GM19455 (cell line): ENCODE data around the gene GPR162.

Experiments
- ATAC-seq: cut with Tn5 transposase; IDR thresholded peaks from one replicate; pipeline ENCODE4 v1.9.1; 2021; ENCODE audit not compliant: unreplicated experiment

Gene GPR162

DNA sequence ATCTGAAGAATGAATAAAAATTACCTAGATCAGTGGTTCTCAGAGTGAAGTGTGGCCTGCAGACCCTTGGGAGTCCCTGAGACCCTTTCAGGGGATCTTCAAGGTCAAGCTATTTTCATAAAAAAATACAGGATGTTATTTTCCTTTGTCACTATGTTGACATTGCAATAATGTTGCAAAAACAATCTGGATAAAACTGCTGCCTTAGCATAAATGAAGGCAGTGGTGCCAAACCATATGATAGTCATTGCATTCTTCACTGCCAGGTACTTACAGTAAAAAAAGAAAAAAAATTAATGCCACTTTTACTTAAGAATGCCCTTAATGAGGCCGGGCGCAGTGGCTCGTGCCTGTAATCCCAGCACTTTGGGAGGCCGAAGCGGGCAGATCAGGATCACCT is 34.3 kb upstream of the GPR162 start:
- no peak for ATAC-seq

DNA sequence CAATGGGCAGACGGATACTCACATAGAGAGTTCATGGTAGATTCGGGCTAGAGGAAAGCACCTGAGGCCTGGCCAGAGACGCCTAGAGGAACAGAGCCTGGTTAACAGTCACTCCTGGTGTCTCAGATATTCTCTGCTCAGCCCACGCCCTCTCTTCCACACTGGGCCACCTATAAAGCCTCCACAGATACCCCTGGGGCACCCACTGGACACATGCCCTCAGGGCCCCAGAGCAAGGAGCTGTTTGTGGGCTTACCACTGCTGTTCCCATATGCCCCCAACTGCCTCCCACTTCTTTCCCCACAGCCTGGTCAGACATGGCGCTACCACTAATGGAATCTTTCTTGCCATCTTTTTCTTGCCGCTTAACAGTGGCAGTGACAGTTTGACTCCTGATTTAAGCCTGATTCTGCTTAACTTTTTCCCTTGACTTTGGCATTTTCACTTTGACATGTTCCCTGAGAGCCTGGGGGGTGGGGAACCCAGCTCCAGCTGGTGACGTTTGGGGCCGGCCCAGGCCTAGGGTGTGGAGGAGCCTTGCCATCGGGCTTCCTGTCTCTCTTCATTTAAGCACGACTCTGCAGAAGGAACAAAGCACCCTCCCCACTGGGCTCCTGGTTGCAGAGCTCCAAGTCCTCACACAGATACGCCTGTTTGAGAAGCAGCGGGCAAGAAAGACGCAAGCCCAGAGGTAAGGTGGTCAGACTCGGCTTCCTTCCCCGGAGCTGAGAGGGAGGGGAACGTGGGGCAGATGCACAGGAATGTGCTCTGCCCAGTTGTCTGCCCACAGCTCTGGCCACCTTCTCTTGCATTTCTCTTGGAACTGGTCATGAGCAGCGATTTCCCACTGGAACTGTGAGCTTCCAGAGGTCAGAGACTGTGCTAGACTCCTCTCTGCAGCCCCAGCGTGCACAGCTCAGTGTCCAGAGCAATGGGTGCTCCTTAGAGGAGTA is 32.4 kb upstream of the GPR162 start, which contains the start of gene CD4:
TSS of gene CD4 (plus strand) at position 557 of the 953 bp plus-strand sequence. CDS start 10,611 bp downstream, outside the sequence.
- no peak for ATAC-seq

DNA sequence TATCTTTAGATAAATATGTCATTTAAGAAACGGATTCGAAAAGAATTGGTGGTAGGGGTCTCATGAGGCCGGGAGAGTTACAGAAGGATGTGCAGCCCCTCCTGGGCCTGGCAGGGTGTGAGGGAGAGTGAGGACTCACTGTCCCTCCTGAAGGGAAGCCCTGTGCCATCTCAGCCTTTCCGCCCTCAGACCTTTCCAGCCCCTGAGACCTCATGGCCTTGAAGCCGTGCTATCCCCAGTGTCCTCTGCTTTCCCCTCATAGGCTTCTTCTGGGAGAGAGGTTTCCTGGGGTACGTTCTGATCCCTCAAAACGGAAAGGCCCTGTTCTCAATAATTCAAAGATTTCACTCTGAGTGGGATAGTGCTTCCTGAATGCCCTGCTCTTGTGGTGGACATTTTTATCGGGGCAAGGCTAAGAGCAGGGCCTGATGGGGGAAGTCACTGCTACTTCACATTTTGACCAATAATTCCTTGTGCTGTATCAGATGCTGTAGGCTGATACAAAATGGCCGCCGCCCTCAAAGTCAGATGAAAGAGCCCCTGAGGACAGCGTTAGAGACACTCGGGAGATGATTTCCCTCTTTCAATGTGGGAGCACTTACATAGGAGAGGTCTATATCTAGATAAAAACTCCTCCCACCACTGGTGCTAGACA is 31.0 kb upstream of the GPR162 start:
- ATAC-seq: no peak

DNA sequence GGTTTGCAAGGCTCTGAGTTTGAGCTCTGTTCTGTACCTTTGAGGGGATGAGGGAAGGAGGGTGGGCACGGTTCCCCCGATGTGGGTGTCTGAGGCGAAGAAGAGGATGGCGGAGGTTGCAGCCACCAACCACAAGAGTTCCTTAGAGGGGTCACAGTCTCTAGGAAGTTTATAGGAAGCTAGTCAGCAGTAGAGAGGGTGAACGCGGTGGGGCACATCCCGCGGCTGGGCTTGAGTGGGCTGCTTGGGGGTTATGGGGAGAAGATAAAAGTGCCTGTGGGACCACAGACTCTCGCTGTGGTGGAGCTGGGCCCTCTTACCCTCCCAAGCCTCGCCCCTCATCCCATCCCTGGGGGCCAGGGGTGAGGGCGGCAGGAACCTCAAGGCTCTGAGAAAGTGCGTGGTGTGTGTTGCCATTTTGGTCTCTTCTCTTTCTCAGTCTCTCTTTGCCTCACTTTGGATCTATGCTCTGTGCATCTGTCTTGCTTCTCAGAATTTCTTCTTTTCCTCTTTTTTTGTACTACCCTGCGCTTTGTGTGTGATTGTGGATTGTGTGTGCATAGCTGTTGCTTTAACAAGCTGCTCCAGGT is 29.6 kb upstream of the GPR162 start:
- no peak for ATAC-seq

DNA sequence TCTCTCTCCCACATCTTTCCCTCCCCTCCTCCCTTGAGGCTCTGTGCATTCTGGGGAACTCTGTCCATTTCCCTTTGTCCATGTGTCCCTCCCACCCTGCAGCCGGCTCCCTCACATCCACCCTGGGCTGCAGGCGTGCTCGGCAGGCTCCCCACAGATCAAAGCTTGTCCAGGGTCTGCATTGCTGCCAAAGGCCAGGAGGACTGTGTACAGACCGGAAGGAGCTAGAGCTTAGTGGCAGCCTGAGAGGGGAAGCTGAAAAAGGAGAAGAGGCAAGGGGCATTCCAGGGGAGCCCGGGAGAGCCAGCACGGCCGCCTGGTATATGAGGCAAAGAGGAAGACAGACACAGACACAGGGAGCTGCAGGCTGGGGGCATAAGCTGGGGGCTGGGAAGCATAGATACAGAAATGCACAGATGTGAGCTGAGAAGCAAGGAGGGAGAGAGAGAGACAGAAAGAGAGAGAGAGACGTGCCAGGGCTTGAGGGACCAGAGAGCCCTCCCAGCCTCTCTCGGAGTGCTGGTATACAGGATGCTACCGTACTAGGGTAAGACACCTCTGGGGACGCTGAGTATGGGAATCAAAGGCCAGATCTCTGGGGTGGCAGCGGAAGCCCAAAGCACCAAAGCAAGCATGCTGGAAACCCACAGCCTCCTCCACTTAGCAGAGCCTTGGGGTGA is 29.0 kb upstream of the GPR162 start:
- ATAC-seq: no peak

DNA sequence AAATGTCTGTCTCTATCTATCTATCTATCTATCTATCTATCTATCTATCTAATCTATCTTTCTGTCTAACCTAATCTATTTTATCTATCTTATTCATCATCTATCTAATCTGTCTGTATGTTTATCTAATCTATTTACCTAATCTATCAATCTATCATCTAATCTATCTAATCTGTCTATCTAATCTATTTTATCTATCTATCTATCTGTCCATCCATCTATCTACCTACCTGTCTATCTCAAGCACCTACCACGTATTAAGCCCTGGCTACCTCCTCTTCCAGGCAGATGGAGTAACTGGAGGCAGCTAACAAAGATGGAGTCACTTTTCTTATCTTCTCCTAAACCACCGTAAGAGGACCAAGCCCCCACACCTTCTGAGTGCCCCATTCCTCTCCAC is 26.5 kb upstream of the GPR162 start:
- no peak for ATAC-seq

DNA sequence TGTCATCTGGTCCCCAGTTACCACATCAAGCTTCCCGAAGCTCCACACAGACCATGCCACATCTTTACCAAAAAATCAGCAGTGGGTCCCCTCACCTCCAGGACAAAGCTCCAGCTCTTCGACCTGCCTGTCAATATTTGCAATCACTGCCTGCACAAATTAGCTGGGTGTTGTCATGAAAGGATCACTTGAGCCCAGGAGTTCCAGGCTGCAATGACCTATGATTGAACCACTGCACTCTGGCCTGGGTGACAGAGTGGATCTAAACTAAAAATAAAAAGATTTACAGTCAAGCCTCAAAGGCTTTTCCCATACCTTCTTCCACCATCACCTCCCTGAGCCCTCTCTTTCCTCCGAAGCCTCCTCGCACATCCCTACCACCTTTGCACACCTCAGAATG is 25.0 kb upstream of the GPR162 start:
- ATAC-seq: no peak

DNA sequence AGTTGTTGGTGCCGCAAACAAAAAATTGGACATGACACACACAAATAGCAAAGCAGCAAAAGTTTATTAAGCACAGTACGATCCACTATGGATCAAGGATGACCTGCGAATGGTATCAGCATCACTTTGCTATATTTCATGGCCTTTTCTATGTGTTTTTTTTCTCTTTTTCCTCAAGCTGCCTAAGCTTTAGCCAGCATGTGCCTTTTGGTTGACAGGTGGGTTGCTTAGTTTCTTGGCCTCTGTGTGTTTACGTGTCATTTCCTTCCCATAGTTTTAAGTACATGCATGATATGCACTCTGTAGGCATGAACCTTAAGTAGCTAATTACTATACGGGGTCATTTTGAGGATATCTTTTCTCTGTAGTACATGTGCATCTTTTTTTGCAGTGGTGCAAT is 22.5 kb upstream of the GPR162 start:
- no peak for ATAC-seq

DNA sequence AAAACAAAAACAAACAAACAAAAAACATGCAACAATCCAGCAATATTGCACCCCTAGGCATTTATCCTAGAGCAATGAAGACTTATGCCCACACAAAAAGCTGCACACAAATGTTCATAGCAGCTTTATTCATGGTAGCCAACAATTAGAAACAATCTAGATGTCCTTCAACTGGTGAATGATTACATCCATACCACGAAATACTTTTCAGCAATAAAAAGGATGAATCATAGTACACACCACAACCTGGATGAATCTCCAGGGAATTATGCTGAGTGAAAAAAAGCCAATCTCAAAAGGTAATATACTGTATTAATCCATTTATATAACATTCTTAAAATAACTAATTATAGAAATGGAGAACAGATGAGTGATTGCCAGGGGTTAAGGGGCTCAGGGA is 14.5 kb upstream of the GPR162 start:
- no peak for ATAC-seq

DNA sequence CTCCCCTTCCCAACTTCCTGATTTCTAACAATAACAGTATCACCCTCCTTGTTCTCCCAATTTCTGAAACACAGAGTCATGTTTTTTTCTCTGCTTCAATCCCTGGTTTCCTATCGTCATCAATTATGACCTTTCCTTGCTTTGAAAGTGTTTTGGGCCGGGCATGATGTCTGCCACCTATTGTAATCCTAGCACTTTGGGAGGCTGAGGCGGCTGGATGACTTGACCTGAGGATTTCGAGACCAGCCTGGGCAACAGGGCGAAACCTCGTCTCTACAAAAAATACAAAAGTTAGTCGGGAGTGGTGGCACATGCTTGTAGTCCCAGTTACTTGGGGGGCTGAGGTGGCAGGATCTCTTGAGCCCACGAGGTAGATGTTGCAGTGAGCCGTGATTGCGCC is 12.6 kb upstream of the GPR162 start:
- no peak for ATAC-seq

DNA sequence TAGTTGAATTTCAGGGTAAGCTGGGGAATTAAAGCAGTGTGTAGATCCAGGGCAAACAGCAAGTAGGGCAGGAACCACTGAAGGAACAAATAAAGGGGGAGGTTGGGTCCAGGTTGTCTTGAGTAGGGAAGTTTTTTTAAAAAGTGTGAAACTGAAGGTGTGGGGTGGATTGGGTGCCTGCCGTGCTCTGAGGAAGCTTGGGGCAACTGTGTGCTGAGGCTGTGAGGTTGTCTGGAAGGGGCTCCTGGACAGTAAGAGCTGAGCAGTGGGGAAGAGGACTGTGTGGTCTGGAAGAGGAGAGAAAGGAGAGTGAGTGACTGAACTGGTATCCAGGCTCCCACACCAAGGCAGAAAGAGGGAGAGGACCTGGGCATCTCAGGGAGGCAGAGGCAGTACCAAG is 10.9 kb upstream of the GPR162 start:
- no peak for ATAC-seq

DNA sequence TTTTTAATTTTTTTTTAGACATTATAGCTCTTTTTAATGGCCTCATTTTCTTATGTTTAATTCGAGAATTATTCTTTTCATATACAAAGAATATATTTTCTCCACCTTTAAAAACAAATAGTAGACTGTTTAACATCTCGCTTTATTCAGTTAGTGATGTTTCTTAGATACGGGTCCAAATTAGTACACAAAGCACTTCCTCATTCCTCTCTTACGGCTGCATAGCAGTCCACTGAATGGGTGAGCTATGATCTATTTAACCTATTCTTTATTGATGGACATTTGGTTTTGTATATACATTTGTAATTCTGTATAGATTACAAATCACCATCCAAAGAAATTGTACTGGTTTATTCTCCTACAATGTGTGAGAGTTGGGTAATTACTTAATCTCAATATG is 8.3 kb upstream of the GPR162 start:
- no peak for ATAC-seq

DNA sequence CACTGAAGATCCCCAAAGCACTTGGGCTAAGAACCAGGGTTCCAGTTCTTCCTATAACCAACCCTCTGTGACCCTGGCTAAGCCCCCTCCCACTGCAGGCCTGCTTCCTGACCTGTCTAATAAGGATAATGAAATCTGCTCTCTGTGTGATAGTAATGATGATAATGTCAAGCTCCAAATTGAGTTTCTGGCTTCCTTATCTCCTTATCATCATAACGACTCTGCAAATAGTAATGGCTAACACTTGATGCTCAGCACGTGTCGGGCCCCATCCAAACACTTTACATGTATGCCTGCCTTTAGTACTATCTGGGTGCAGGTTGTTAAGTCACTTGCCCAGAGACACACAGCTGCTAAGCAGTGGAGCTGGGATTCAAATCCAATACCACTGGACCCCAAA is 5.0 kb upstream of the GPR162 start:
- no peak for ATAC-seq

DNA sequence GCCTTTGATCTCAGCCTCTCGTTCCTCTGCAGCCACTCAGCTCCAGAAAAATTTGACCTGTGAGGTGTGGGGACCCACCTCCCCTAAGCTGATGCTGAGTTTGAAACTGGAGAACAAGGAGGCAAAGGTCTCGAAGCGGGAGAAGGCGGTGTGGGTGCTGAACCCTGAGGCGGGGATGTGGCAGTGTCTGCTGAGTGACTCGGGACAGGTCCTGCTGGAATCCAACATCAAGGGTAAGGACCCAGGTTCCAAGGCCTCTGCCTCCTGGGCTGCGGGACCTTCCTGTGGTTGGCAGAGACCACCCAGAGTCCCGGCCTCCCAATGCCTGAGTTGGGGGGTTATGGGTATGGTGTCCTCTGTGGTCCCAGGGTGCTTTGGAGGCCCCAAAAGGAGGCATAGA is 4.5 kb upstream of the GPR162 start:
- ATAC-seq: no peak

DNA sequence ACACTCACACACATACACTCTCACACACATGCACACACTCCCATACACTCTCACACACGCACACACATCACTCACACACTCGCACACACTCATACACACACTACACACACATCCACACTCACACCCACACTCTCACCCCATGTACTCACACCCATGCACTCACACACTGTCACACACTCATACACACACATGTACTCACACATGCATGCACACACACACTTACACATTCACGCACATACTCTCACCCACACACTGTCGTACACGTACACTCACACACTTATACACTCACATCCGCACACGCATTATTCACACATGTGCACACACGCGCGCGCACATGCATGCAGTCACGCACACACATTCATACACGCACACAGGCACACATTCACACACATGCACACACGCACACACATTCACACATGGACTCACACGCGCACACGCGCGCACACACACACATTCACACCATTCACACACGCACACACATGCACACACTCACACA is 3.9 kb upstream of the GPR162 start:
- ATAC-seq: no peak

DNA sequence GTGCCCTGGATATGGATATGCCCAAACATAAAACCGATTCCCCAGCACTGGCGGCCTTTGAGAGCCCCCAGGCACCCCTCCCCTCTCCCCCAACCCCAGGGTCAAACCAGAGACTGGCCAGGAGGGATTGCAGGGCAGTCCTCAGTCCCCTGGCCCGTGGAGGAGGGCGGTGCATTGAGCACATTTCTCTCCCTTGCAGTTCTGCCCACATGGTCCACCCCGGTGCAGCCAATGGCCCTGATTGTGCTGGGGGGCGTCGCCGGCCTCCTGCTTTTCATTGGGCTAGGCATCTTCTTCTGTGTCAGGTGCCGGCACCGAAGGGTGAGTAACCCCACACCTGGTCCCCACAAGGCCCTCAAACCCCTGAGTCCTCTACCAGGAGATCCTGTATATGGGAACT is 3.4 kb upstream of the GPR162 start:
- ATAC-seq: no peak

DNA sequence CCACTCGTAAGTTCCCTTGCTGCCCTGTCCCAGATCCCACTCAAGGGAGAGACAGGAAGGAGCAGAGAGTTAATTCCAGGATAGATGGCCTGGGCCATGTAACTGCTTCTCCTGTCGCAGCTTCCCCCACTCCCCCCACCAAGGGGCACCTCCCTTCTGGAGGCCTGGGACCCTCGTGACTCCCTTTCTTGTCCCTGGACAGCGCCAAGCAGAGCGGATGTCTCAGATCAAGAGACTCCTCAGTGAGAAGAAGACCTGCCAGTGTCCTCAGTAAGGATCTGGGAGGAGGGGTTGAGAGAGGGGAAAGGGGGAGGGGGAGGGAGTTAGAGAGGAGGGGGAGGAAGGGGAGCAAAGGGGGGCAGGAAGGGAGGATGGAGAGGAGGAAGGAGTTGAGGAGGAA is 3.0 kb upstream of the GPR162 start:
- no peak for ATAC-seq

DNA sequence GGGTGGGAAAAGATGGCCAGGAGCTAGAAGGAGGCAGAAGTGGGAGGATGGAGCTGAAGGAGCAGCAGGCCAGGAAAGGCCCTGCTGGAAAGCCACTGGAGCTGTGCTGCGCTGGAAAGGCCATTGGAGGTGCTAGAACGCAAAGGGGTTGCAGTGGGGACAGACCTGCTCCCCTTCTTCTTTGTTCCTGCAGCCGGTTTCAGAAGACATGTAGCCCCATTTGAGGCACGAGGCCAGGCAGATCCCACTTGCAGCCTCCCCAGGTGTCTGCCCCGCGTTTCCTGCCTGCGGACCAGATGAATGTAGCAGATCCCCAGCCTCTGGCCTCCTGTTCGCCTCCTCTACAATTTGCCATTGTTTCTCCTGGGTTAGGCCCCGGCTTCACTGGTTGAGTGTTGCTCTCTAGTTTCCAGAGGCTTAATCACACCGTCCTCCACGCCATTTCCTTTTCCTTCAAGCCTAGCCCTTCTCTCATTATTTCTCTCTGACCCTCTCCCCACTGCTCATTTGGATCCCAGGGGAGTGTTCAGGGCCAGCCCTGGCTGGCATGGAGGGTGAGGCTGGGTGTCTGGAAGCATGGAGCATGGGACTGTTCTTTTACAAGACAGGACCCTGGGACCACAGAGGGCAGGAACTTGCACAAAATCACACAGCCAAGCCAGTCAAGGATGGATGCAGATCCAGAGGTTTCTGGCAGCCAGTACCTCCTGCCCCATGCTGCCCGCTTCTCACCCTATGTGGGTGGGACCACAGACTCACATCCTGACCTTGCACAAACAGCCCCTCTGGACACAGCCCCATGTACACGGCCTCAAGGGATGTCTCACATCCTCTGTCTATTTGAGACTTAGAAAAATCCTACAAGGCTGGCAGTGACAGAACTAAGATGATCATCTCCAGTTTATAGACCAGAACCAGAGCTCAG is 2.3 kb upstream of the GPR162 start:
- no peak for ATAC-seq

DNA sequence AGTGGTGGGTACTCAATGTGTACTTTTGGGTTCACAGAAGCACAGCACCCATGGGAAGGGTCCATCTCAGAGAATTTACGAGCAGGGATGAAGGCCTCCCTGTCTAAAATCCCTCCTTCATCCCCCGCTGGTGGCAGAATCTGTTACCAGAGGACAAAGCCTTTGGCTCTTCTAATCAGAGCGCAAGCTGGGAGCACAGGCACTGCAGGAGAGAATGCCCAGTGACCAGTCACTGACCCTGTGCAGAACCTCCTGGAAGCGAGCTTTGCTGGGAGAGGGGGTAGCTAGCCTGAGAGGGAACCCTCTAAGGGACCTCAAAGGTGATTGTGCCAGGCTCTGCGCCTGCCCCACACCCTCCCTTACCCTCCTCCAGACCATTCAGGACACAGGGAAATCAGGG is 1.5 kb upstream of the GPR162 start:
- no peak for ATAC-seq

DNA sequence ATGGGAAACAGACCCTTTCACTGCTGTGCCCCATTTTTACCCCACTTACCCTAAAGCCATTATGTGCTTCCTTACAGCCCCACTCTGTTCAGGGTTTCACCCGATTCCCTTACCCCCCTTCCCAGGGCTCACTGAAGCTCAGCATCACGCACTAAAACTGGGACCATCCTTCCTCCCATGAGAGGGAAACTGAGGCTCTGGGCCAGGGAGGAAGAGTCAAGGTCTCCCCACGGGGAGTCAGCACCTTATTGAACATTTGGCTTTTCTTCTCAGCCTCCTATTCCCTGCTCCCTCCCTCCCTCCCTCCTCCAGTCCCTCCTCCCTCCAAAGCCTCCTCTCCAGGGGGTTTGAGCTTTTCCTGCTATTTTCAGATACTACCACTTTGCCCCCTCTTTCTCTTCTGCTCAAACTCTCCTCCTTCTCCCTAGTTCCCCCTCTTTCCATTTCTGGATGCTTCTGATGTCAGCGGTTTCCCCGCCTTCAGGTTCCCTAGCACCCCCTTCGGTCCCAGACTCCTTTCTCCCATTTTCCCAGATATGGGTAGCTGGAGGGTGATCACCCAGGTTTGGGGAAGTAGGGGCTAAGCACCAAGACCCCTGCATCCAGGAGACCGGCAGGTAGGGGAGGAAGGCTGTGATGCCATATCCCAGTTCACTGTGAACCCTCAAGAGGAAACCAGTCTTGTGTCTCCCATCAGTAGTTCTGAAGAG is 960 bp downstream of the GPR162 start:
- no peak for ATAC-seq
